HepG2 (cell line): ENCODE data around the gene TRPM5. TPM values are rescaled to one million over a fixed set of nuclear protein-coding genes. Genes with fewer than 3 reads are reported as not detected.
A peak's percentile ranks its signal among the peaks of the same experiment; 100 is the strongest.

Experiments
- ATAD3A ChIP-seq: sonication (generic); formaldehyde crosslinking; IDR thresholded peaks from 2 replicates; pipeline ENCODE4 v1.4.0; 2020; ENCODE audit warnings: missing genetic modification reagents
- HIVEP1 ChIP-seq: sonication (generic); formaldehyde crosslinking; IDR thresholded peaks from 2 replicates; pipeline ENCODE4 v1.4.0; 2020; ENCODE audit warnings: mild to moderate bottlenecking, missing genetic modification reagents
- HNF4G ChIP-seq, 2 experiments: sonication (generic) in 1 of 2; formaldehyde crosslinking in 1 of 2; IDR thresholded peaks; 2 replicates each; pipeline versions ENCODE4 v1.4.0 to v1.6.1; 2011 to 2020; ENCODE audit warnings: borderline replicate concordance in 2 of 2, low read depth in 2 of 2, mild to moderate bottlenecking in 2 of 2, low read length in 1 of 2, missing genetic modification reagents in 1 of 2, moderate library complexity in 1 of 2
- NFATC3 ChIP-seq: sonication (generic); formaldehyde crosslinking; IDR thresholded peaks from 2 replicates; pipeline ENCODE4 v1.5.1; 2020; ENCODE audit warnings: mild to moderate bottlenecking, missing genetic modification reagents
- PHF5A ChIP-seq: IDR thresholded peaks from one replicate; pipeline ENCODE4 v1.6.1; 2018; ENCODE audit warnings: low read depth, missing genetic modification reagents; ENCODE audit not compliant: unreplicated experiment
- TBL1XR1 ChIP-seq: fragments of 150-350 bp; IDR thresholded peaks from 2 replicates; pipeline ENCODE4 v1.6.1; 2014; ENCODE audit warnings: borderline replicate concordance, low read length; ENCODE audit not compliant: partially characterized antibody
- ZNF501 ChIP-seq: sonication (generic); formaldehyde crosslinking; IDR thresholded peaks from 2 replicates; pipeline ENCODE4 v1.5.1; 2020; ENCODE audit warnings: mild to moderate bottlenecking, moderate library complexity, missing genetic modification reagents
- polyA plus RNA-seq, 8 experiments: library from polyadenylated mRNA; depleted of rRNA in 3 of 8; stranded (reverse) in 7 of 8; unstranded in 1 of 8; fragments of >200 nt; fragmentation: Illumina TruSeq in 4 of 8; extraction: Trizol in 4 of 8; gene quantifications; 2 replicates each; pipeline versions ENCODE4 v1.2.1 to v1.2.3, GENCODE V29; 2011 to 2016; ENCODE audit warnings: low read depth in 4 of 8, missing spikeins in 1 of 8, mixed read lengths in 1 of 8; ENCODE audit not compliant: insufficient read depth in 1 of 8
- total RNA-seq, 5 experiments: library from RNA; depleted of rRNA; stranded (reverse); fragments of >200 nt; fragmentation: Illumina TruSeq; extraction: Trizol; gene quantifications; 2 replicates each; pipeline ENCODE4 v1.2.3, GENCODE V29; 2016; ENCODE audit warnings: low read depth in 1 of 5
- TF ChIP-seq, protein P1 (sequence below): sonication (generic); formaldehyde crosslinking; IDR thresholded peaks from 2 replicates; pipeline ENCODE4 v1.5.1; 2020; ENCODE audit warnings: missing genetic modification reagents, mild to moderate bottlenecking, borderline replicate concordance
- TF ChIP-seq, protein P2 (sequence below), 2 experiments: fragments of 450-650 bp in 1 of 2; sonication (generic) in 1 of 2; formaldehyde crosslinking in 1 of 2; IDR thresholded peaks; 2 replicates each; pipeline versions ENCODE4 v1.6.1 to v1.8.0; 2016 to 2022; ENCODE audit warnings: antibody characterized with exemption in 1 of 2, mild to moderate bottlenecking in 1 of 2, missing genetic modification reagents in 1 of 2
- TF ChIP-seq, protein P3 (sequence below): sonication (generic); formaldehyde crosslinking; conservative IDR thresholded peaks from 2 replicates; pipeline ENCODE4 v1.4.0; 2020; ENCODE audit warnings: mild to moderate bottlenecking, missing genetic modification reagents, moderate library complexity

The TRPM5 gene
- total and polyA plus RNA-seq, 2 of the 13 experiments (the other 11 are each of a cell fraction or from before 2014, with no cell fraction given) = 0.12 TPM; not detected in 1

DNA sequence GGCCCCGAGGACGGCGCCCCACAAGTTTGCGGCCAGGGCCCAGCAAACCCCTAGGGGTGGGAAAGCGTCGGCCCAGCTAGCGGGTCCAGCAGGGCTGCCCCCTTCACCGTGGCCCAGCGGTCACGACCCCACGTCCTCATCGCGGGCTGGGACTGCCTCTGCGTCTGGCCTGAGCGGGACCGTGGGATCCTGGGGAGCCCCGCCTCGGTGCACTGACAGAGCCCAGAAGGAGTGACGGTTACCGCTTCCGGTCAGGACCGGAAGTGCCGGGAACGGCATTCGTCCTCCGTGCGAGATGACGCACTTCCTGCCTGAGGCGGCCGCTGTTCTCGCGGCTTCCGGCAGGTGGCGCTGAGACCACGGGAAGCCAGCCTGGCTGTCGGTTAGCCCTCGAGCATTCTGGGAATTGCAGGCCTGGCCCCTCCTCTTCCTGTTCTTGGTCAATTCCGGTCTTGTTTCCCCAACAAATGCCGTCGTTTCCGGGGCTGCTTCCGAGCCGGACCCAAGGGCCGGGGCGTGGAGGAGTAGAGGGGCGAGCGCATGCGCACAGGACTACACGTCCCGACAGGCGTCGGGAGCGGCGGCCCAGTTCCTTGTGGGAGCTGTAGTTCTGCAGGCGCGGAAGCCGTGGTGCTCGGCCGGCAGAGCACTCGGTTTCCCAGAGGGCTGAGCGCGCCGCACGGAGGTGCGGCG is 44.1 kb downstream of the TRPM5 start, which contains the start of gene TSSC4 (continued):
- TF ChIP-seq NFATC3 (CRISPR knock-in tag) = no peak
- TF ChIP-seq, protein P1, sequence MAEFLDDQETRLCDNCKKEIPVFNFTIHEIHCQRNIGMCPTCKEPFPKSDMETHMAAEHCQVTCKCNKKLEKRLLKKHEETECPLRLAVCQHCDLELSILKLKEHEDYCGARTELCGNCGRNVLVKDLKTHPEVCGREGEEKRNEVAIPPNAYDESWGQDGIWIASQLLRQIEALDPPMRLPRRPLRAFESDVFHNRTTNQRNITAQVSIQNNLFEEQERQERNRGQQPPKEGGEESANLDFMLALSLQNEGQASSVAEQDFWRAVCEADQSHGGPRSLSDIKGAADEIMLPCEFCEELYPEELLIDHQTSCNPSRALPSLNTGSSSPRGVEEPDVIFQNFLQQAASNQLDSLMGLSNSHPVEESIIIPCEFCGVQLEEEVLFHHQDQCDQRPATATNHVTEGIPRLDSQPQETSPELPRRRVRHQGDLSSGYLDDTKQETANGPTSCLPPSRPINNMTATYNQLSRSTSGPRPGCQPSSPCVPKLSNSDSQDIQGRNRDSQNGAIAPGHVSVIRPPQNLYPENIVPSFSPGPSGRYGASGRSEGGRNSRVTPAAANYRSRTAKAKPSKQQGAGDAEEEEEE (CRISPR knock-in tag) = peak; percentile 94; the same call in 1 of the 2 replicates
- TF ChIP-seq TBL1XR1 = peak; percentile 36
- TF ChIP-seq PHF5A (CRISPR knock-in tag) = peak; percentile 73
- TF ChIP-seq ATAD3A = no peak
- TF ChIP-seq, protein P2, sequence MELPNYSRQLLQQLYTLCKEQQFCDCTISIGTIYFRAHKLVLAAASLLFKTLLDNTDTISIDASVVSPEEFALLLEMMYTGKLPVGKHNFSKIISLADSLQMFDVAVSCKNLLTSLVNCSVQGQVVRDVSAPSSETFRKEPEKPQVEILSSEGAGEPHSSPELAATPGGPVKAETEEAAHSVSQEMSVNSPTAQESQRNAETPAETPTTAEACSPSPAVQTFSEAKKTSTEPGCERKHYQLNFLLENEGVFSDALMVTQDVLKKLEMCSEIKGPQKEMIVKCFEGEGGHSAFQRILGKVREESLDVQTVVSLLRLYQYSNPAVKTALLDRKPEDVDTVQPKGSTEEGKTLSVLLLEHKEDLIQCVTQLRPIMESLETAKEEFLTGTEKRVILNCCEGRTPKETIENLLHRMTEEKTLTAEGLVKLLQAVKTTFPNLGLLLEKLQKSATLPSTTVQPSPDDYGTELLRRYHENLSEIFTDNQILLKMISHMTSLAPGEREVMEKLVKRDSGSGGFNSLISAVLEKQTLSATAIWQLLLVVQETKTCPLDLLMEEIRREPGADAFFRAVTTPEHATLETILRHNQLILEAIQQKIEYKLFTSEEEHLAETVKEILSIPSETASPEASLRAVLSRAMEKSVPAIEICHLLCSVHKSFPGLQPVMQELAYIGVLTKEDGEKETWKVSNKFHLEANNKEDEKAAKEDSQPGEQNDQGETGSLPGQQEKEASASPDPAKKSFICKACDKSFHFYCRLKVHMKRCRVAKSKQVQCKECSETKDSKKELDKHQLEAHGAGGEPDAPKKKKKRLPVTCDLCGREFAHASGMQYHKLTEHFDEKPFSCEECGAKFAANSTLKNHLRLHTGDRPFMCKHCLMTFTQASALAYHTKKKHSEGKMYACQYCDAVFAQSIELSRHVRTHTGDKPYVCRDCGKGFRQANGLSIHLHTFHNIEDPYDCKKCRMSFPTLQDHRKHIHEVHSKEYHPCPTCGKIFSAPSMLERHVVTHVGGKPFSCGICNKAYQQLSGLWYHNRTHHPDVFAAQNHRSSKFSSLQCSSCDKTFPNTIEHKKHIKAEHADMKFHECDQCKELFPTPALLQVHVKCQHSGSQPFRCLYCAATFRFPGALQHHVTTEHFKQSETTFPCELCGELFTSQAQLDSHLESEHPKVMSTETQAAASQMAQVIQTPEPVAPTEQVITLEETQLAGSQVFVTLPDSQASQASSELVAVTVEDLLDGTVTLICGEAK (IDR thresholded peaks at IDR 0.05) = peak; percentile 97
- TF ChIP-seq, protein P2 (CRISPR knock-in tag; IDR thresholded peaks at IDR 0.05) = peak; percentile 42; the same call in 1 of the 2 replicates
- TF ChIP-seq HIVEP1 (CRISPR knock-in tag) = peak; percentile 84
- TF ChIP-seq HNF4G (IDR thresholded peaks at IDR 0.05; ENCODE audit: borderline replicate concordance, low read depth, low read length) = no peak
- peak; percentile 72; the same call in 1 of the 2 replicates for TF ChIP-seq HNF4G (CRISPR knock-in tag; IDR thresholded peaks at IDR 0.05; ENCODE audit: borderline replicate concordance, low read depth)
- TF ChIP-seq ZNF501 (CRISPR knock-in tag) = peak; percentile 96
- TF ChIP-seq, protein P3, sequence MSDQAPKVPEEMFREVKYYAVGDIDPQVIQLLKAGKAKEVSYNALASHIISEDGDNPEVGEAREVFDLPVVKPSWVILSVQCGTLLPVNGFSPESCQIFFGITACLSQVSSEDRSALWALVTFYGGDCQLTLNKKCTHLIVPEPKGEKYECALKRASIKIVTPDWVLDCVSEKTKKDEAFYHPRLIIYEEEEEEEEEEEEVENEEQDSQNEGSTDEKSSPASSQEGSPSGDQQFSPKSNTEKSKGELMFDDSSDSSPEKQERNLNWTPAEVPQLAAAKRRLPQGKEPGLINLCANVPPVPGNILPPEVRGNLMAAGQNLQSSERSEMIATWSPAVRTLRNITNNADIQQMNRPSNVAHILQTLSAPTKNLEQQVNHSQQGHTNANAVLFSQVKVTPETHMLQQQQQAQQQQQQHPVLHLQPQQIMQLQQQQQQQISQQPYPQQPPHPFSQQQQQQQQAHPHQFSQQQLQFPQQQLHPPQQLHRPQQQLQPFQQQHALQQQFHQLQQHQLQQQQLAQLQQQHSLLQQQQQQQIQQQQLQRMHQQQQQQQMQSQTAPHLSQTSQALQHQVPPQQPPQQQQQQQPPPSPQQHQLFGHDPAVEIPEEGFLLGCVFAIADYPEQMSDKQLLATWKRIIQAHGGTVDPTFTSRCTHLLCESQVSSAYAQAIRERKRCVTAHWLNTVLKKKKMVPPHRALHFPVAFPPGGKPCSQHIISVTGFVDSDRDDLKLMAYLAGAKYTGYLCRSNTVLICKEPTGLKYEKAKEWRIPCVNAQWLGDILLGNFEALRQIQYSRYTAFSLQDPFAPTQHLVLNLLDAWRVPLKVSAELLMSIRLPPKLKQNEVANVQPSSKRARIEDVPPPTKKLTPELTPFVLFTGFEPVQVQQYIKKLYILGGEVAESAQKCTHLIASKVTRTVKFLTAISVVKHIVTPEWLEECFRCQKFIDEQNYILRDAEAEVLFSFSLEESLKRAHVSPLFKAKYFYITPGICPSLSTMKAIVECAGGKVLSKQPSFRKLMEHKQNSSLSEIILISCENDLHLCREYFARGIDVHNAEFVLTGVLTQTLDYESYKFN (CRISPR knock-in tag) = peak; percentile 60
